Activated naive CD4-positive, alpha-beta T cell treated with anti-CD3 and anti-CD28 coated beads, Interleukin-2, amount 50 U/mL, for 24 hours (primary cell): ENCODE measurements around the gene CDK8.

Experiments used
- H3K27ac Mint-ChIP-seq: one replicate; pipeline ENCODE4 v1.8.0; 2021; ENCODE audit warnings: mild to moderate bottlenecking, mixed read lengths
- H3K27me3 Mint-ChIP-seq: one replicate; pipeline ENCODE4 v1.8.0; 2021; ENCODE audit warnings: mixed read lengths
- H3K36me3 Mint-ChIP-seq: one replicate; pipeline ENCODE4 v1.8.0; 2021; ENCODE audit warnings: mixed read lengths
- H3K4me1 Mint-ChIP-seq: one replicate; pipeline ENCODE4 v1.8.0; 2021; ENCODE audit warnings: mixed read lengths
- H3K4me3 Mint-ChIP-seq: one replicate; pipeline ENCODE4 v1.8.0; 2021; ENCODE audit warnings: mild to moderate bottlenecking, mixed read lengths
- H3K9me3 Mint-ChIP-seq: one replicate; pipeline ENCODE4 v1.8.0; 2021; ENCODE audit warnings: mixed read lengths

The CDK8 gene

GRCh38 chr13:26253787-26254582 lies at the start of gene CDK8:
Gene CDK8, plus strand, starts transcription at chr13:26254129. Its CDS starts 513 bp downstream, at chr13:26254642.
- H3K4me3 Mint-ChIP-seq, result peak within 1 kb of the TSS; percentile 87
- H3K27ac Mint-ChIP-seq, result peak within 1 kb of the TSS; percentile 81
- H3K27me3 Mint-ChIP-seq, result no peaks in the 10 kb centered on the region
- H3K4me1 Mint-ChIP-seq, result peaks cover 41% of the 10 kb centered on the region
- H3K36me3 Mint-ChIP-seq, result no peaks in the 10 kb centered on the region
- H3K9me3 Mint-ChIP-seq, result no peaks in the 10 kb centered on the region

- no peak overlapping the region for H3K4me3 Mint-ChIP-seq
- peaks cover 17% of the 10 kb centered on the region for H3K36me3 Mint-ChIP-seq
- no peak overlapping the region for H3K27ac Mint-ChIP-seq
- H3K9me3 Mint-ChIP-seq, result no peaks in the 10 kb centered on the region
- peaks cover 16% of the 10 kb centered on the region for H3K4me1 Mint-ChIP-seq
- H3K27me3 Mint-ChIP-seq, result no peaks in the 10 kb centered on the region
These were observed 45.6 kb upstream of the CDK8 start for GRCh38 chr13:26208287-26208686.

GRCh38 chr13:26213345-26213744 lies 40.6 kb upstream of the CDK8 start:
- H3K27ac Mint-ChIP-seq, result no peak overlapping the region
- no peak overlapping the region for H3K4me3 Mint-ChIP-seq
- H3K36me3 Mint-ChIP-seq, result peaks cover 28% of the 10 kb centered on the region
- H3K27me3 Mint-ChIP-seq, result no peaks in the 10 kb centered on the region
- H3K4me1 Mint-ChIP-seq, result peaks cover 28% of the 10 kb centered on the region
- no peaks in the 10 kb centered on the region for H3K9me3 Mint-ChIP-seq

GRCh38 chr13:26213982-26214381 lies 39.9 kb upstream of the CDK8 start:
- H3K4me1 Mint-ChIP-seq, result peaks cover 30% of the 10 kb centered on the region
- H3K9me3 Mint-ChIP-seq, result no peaks in the 10 kb centered on the region
- H3K27me3 Mint-ChIP-seq, result no peaks in the 10 kb centered on the region
- peaks cover 28% of the 10 kb centered on the region for H3K36me3 Mint-ChIP-seq
- no peak overlapping the region for H3K4me3 Mint-ChIP-seq
- H3K27ac Mint-ChIP-seq, result no peak overlapping the region

GRCh38 chr13:26216042-26216441 lies 37.9 kb upstream of the CDK8 start:
- H3K9me3 Mint-ChIP-seq, result no peaks in the 10 kb centered on the region
- H3K27ac Mint-ChIP-seq, result no peak overlapping the region
- peaks cover 32% of the 10 kb centered on the region for H3K36me3 Mint-ChIP-seq
- H3K4me3 Mint-ChIP-seq, result no peak overlapping the region
- H3K4me1 Mint-ChIP-seq, result peaks cover 43% of the 10 kb centered on the region
- H3K27me3 Mint-ChIP-seq, result no peaks in the 10 kb centered on the region

GRCh38 chr13:26219726-26220125 lies 34.2 kb upstream of the CDK8 start:
- Mint-ChIP-seq H3K27me3 (no peaks in the 10 kb centered on the region), H3K27ac (peak overlapping the region; percentile 20), H3K4me1 (peaks cover 55% of the 10 kb centered on the region), H3K4me3 (peak overlapping the region; percentile 100), H3K36me3 (peaks cover 22% of the 10 kb centered on the region), H3K9me3 (peaks cover 5% of the 10 kb centered on the region)

- peak overlapping the region; percentile 12 for H3K27ac Mint-ChIP-seq
- peaks cover 5% of the 10 kb centered on the region for H3K9me3 Mint-ChIP-seq
- H3K36me3 Mint-ChIP-seq, result peaks cover 15% of the 10 kb centered on the region
- H3K4me3 Mint-ChIP-seq, result peak overlapping the region; percentile 100
- no peaks in the 10 kb centered on the region for H3K27me3 Mint-ChIP-seq
- peaks cover 49% of the 10 kb centered on the region for H3K4me1 Mint-ChIP-seq
These were observed 33.4 kb upstream of the CDK8 start for GRCh38 chr13:26220575-26220974.

GRCh38 chr13:26221399-26221720 lies 32.6 kb upstream of the CDK8 start:
- Mint-ChIP-seq H3K36me3 (peaks cover 15% of the 10 kb centered on the region), H3K27me3 (no peaks in the 10 kb centered on the region), H3K4me1 (peaks cover 49% of the 10 kb centered on the region), H3K4me3 (peak overlapping the region; percentile 100), H3K27ac (peak overlapping the region; percentile 98), H3K9me3 (peaks cover 5% of the 10 kb centered on the region)

GRCh38 chr13:26221721-26222519 lies 32.0 kb upstream of the CDK8 start, which contains the start of gene RNF6:
Gene RNF6, minus strand, starts transcription at chr13:26222314. Its CDS starts 2,665 bp downstream, at chr13:26219649.
- no peaks in the 10 kb centered on the region for H3K27me3 Mint-ChIP-seq
- H3K36me3 Mint-ChIP-seq, result peaks cover 15% of the 10 kb centered on the region
- peak within 1 kb of the TSS; percentile 100 for H3K4me3 Mint-ChIP-seq
- H3K27ac Mint-ChIP-seq, result peak within 1 kb of the TSS; percentile 98
- peaks cover 48% of the 10 kb centered on the region for H3K4me1 Mint-ChIP-seq
- peaks cover 5% of the 10 kb centered on the region for H3K9me3 Mint-ChIP-seq

- peak overlapping the region; percentile 100 for H3K4me3 Mint-ChIP-seq
- peaks cover 5% of the 10 kb centered on the region for H3K9me3 Mint-ChIP-seq
These were observed 31.3 kb upstream of the CDK8 start for GRCh38 chr13:26222520-26223046.

GRCh38 chr13:26225896-26226617 lies 27.9 kb upstream of the CDK8 start:
- no peaks in the 10 kb centered on the region for H3K27me3 Mint-ChIP-seq
- H3K4me1 Mint-ChIP-seq, result peaks cover 21% of the 10 kb centered on the region
- H3K27ac Mint-ChIP-seq, result no peak overlapping the region
- H3K36me3 Mint-ChIP-seq, result peaks cover 3% of the 10 kb centered on the region
- H3K9me3 Mint-ChIP-seq, result peaks cover 5% of the 10 kb centered on the region
- H3K4me3 Mint-ChIP-seq, result no peak overlapping the region

More at GRCh38 chr13:26222520-26223046, 31.3 kb upstream of the CDK8 start:
- H3K27me3 Mint-ChIP-seq, result no peaks in the 10 kb centered on the region
- peaks cover 44% of the 10 kb centered on the region for H3K4me1 Mint-ChIP-seq
- peaks cover 15% of the 10 kb centered on the region for H3K36me3 Mint-ChIP-seq
- peak overlapping the region; percentile 98 for H3K27ac Mint-ChIP-seq

- Mint-ChIP-seq H3K4me1 (peaks cover 12% of the 10 kb centered on the region), H3K4me3 (no peak overlapping the region), H3K9me3 (peaks cover 5% of the 10 kb centered on the region), H3K27ac (no peak overlapping the region), H3K27me3 (no peaks in the 10 kb centered on the region), H3K36me3 (no peaks in the 10 kb centered on the region)
These were observed 26.6 kb upstream of the CDK8 start for GRCh38 chr13:26227166-26227971.

GRCh38 chr13:26228096-26228495 lies 25.8 kb upstream of the CDK8 start:
- H3K36me3 Mint-ChIP-seq, result no peaks in the 10 kb centered on the region
- H3K4me1 Mint-ChIP-seq, result peaks cover 5% of the 10 kb centered on the region
- H3K9me3 Mint-ChIP-seq, result peaks cover 4% of the 10 kb centered on the region
- no peak overlapping the region for H3K4me3 Mint-ChIP-seq
- H3K27ac Mint-ChIP-seq, result no peak overlapping the region
- no peaks in the 10 kb centered on the region for H3K27me3 Mint-ChIP-seq

GRCh38 chr13:26229080-26229615 lies 24.8 kb upstream of the CDK8 start:
- Mint-ChIP-seq H3K27ac (no peak overlapping the region), H3K4me3 (no peak overlapping the region), H3K27me3 (no peaks in the 10 kb centered on the region), H3K9me3 (no peaks in the 10 kb centered on the region), H3K4me1 (no peaks in the 10 kb centered on the region), H3K36me3 (no peaks in the 10 kb centered on the region)
